Keratinocyte (primary cell): ENCODE data around the gene SPOCK3.

Experiments used
- CTCF ChIP-seq, 3 experiments: IDR thresholded peaks in 1 of 3; conservative IDR thresholded peaks in 1 of 3; optimal IDR thresholded peaks in 1 of 3; 2 replicates in 2 of 3; 3 replicates in 1 of 3; pipeline versions ENCODE3 to v1.5.1; 2011; ENCODE audit warnings: low read length in 3 of 3, mild to moderate bottlenecking in 3 of 3, moderate library complexity in 2 of 3, control low read depth in 1 of 3, inconsistent platforms in 1 of 3; ENCODE audit not compliant: insufficient read depth in 2 of 3; ENCODE audit errors: extremely low read depth in 1 of 3
- EZH2 ChIP-seq: IDR thresholded peaks from one replicate; pipeline ENCODE4 v1.6.1; 2012; ENCODE audit warnings: inconsistent platforms, mild to moderate bottlenecking, low read length, moderate library complexity

- TF ChIP-seq CTCF (optimal IDR thresholded peaks at IDR 0.05 in 1 of 3, IDR thresholded peaks at IDR 0.05 in 1 of 3, conservative IDR thresholded peaks at IDR 0.05 in 1 of 3; ENCODE audit: extremely low read depth in 1 of 3, insufficient read depth in 2 of 3, low read length in 3 of 3), result no peak
- no peak for TF ChIP-seq EZH2
These were observed 208.6 kb downstream of the SPOCK3 start for GRCh38 chr4:167025670-167026069.
